Activated effector memory CD4-positive, alpha-beta T cell treated with anti-CD3 and anti-CD28 coated beads, Interleukin-2, amount 50 U/mL, for 16 hours (primary cell): Measurements from ENCODE around the gene RFX2.
"Not testable (repeated sequence)": the region's sequence is repeated elsewhere in the genome, so short reads cannot be mapped to it uniquely, and the experiment has no call there.

Experiments used
- DNase-seq: peaks from one replicate; pipeline ENCODE4 v3.0.0-alpha.2; 2020

Gene RFX2

DNA sequence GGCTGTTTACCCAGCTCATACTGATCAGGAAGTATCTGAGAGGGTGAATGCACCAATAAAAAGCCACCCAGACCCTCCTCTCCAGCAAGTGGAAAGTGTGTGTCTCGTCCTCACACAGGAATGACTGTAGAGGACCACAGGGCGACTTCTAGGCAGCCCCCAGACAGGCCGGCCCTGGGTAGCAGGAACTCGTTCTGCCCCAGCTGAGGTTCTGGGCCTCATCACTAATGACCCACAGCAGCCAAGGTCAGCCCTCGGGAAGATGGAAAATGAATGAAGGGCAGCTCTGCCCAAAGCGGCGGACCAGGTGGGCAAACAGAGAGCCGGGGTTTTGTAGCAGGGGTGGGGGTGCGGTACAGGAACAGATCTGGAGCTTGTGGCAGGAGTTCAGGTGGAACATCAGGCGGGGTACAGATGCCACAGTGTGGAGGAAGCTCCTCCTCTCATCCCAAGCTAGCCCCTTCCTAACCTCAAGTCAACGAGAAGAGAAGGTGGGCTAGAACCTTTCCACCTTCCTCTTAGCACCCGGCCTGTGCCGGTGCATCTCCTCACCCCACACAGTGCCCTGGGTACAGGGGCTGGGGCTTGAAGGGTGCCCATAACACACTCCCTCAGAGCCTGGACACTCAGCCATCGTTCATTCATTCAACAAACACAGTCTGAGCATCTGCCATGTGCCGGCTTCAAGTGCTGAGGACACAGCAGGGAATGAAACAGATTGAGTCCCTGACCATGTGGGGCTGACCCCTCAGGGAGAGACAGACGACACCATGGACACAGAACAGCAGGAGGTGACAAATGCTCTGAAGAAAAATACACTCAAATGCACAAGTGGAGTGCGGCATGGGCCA lies 36.2 kb downstream of the RFX2 start:
- DNase-seq: no peak

DNA sequence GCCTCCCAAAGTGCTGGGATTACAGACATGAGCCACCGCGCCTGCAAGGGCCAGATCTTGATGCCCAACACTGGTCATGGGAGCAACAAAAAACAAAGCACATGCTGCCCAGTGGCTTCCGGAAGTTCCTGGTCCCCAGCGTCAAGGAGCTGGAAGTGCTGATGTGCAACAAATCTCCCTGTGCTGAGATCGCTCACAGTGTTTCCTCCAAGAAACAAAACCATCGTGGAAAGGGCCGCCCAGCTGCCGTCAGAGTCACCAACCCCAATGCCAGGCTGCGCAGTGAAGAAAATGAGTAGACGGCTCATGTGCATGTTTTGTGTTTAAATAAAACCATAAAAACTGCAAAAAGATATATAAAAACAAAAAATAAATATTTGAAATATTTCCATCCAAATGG lies 37.1 kb downstream of the RFX2 start:
- DNase-seq: not testable (repeated sequence)

GRCh38 chr19:6071875-6072274 lies 38.4 kb downstream of the RFX2 start:
- no peak for DNase-seq

- DNase-seq: no peak
Observed at GRCh38 chr19:6070720-6071485, 39.4 kb downstream of the RFX2 start.

- DNase-seq: peak; percentile 54
Observed at GRCh38 chr19:6070207-6070681, 40.1 kb downstream of the RFX2 start.

- DNase-seq: peak; percentile 65
Observed at GRCh38 chr19:6069268-6069791, 41.0 kb downstream of the RFX2 start.

- DNase-seq: peak; percentile 28
Observed at GRCh38 chr19:6068711-6069110, 41.6 kb downstream of the RFX2 start.

DNA sequence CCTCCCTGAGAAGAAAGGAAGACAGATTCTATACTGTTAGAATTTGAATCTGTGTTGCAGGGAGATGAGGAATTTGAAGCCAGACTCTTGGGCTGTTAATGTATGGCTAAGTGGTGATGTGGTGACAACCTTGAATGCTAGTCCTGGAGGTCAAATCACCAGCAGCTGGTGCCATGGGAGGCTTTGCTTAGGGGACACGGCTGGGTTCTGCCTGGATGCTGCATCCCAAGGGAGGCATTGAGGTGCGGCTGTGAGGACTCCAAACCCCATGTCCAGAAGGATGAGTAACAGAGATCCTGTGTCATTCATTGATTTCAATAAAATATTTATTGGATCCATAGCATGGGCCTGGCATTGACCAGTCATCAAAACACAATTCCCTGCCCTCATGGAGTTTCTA lies 42.3 kb downstream of the RFX2 start:
- peak; percentile 42 for DNase-seq

- DNase-seq: peak; percentile 75
Observed at GRCh38 chr19:6066661-6067646, 43.3 kb downstream of the RFX2 start.

- DNase-seq: peak; percentile 83
Observed at GRCh38 chr19:6065685-6066374, 44.5 kb downstream of the RFX2 start.

DNA sequence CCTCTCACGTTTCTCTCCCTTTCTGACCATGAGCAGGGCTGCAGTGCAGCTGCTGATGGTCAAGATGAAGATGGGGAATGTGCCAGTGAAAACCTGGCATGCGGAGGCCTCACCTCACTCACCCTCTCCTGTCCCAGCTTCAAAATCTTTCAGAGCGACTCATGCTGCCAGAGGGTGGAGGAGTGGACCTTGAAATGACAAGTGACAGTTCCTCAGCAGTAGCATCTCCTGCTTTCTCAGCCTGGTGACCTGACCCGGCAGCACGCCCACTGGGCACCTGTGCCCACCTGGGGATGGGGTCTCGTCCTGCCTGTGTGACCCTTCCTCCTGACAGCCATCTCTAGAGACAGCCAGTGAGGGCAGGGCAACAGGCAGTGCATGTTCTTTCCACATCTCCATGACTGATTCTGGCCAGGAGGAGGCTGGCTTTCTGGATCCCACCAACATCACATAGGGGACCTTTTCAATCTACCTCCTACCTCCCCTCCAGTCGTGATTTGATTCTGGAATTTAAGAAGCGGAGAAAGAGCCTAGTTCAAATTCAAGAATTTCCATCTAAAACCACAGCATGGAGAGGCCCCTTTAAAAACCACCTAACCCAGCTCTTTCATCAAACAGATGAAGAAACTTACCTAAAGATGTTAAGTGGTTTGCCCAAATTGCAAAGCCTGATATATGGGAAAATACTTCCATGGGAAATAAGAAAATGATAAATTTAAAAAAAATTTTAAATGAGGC lies 45.8 kb downstream of the RFX2 start:
- DNase-seq: peak; percentile 49

DNA sequence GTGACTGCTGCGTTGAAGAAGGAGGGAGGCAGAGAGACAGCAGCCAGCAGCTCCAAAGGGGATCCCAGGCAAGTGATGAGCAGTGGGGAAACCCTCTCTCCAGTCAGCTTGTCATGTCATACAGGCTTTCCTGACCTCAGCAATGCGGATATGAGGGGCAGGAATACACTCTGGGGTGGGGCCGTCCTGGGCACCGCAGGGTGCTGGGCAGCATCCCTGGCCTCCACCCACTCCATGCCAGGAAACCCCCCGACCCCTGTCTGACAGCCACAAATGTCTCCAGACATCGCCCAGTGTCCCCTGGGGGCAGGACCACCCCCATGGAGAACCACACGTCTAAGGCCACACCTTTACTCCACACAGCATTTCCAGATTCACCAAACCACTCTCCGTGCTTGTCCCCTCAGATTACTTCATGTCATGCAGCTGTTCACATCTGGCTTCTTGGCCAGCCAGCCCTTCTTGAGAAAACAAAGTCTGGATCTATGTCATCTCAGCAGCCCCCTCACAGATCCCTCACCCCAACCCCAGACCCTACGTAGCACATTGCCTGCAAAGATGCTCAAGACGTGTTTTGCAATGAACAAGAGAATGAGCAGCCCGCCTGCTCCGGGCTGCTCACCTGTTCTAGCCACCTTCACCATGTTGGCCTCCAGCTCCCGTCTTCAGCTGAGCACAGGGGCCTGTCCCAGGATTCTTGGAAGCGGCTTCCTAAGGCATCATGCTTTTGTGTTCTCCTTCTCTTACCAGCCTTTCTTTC lies 46.5 kb downstream of the RFX2 start:
- peak; percentile 19 for DNase-seq

- DNase-seq: peak; percentile 54
Observed at GRCh38 chr19:6062961-6063575, 47.2 kb downstream of the RFX2 start.

- DNase-seq: peak; percentile 81
Observed at GRCh38 chr19:6062274-6062673, 48.0 kb downstream of the RFX2 start.

- DNase-seq: no peak
Observed at GRCh38 chr19:6061376-6062130, 48.7 kb downstream of the RFX2 start.

GRCh38 chr19:6060600-6061375 lies 49.5 kb downstream of the RFX2 start:
- DNase-seq: peak; percentile 86

- peak; percentile 59 for DNase-seq
Observed at GRCh38 chr19:6059988-6060599, 50.2 kb downstream of the RFX2 start.
